Stimulated activated CD8-positive, alpha-beta memory T cell treated with anti-CD3 and anti-CD28 coated beads, Interleukin-12 subunit alpha, Interleukin-12 subunit beta, amount 100 ng/mL, for 1 hour (primary cell): Measurements from ENCODE around the gene GPR161.

Experiments used
- DNase-seq: peaks from one replicate; pipeline ENCODE4 v3.0.0-alpha.2; 2020; ENCODE audit warnings: low read depth

GPR161 gene

GRCh38 chr1:168035345-168035744, 101.4 kb downstream of the GPR161 start:
- no peak for DNase-seq

DNA sequence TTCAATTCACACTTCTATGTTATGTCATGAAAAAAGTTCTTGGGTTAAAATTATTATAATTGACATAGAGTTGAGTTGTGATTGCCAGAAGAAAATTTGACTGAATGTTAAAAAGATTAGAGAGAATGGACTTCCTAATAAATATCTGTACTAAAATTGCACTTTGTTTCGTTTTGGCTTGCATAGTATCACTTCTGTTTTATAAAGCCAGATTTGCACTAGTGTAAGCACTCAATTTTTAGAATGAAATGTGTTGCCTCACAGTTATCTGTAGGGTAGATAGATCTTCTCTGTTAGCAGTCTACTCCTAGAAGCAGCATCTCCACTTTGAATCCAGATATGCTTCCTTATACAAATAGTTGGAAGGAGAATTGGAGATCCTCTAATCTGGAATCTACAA, 104.7 kb downstream of the GPR161 start:
- DNase-seq, result no peak

GRCh38 chr1:168031627-168032026, 105.1 kb downstream of the GPR161 start:
- no peak for DNase-seq

DNA sequence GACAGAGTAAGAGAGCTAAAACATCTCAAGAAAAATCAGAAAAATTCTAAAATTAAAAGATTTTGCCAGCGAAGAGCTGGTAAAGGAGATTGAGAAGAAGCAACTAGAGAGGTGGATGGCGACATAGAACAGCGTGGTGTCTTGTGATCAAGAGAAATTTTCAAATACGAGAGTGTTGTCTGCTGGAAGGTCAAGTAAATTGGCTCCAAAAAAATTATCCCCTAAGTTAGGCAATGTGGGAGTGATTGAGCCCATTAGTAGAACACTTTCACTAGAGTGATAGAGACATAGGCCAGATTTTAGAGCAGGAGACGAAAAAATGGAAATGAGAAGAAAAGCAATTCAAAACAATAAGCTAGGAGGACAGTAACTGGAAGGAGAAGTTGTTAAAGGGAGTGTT, 105.5 kb downstream of the GPR161 start:
- no peak for DNase-seq
